Neutrophil (primary cell): ENCODE measurements around the gene BUB3.
A peak's percentile ranks its signal among the peaks of the same experiment; 100 is the strongest.

Source experiments
- H3K27ac ChIP-seq: fragments of 200-600 bp; sonication (generic); 2 replicates; pipeline ENCODE4 v1.5.1; 2016; ENCODE audit warnings: mild to moderate bottlenecking, moderate library complexity
- H3K27me3 ChIP-seq: fragments of 200-600 bp; sonication (generic); 2 replicates; pipeline ENCODE4 v1.6.0; 2016; ENCODE audit warnings: mild to moderate bottlenecking
- H3K36me3 ChIP-seq: fragments of 200-600 bp; sonication (generic); 2 replicates; pipeline ENCODE4 v1.5.1; 2017
- H3K4me1 ChIP-seq, 2 experiments: fragments of 200-600 bp in 1 of 2; sonication (generic) in 1 of 2; 1 replicate in 1 of 2; 2 replicates in 1 of 2; pipeline versions ENCODE4 v1.5.1 to v1.6.1; 2013 to 2016; ENCODE audit warnings: low read depth in 1 of 2, low read length in 1 of 2, mild to moderate bottlenecking in 1 of 2, moderate library complexity in 1 of 2; ENCODE audit not compliant: control insufficient read depth in 1 of 2, insufficient read depth in 1 of 2
- H3K4me3 ChIP-seq, 2 experiments: fragments of 200-600 bp in 1 of 2; sonication (generic) in 1 of 2; 1 replicate in 1 of 2; 2 replicates in 1 of 2; pipeline ENCODE4 v1.5.1; 2013 to 2016; ENCODE audit warnings: low read depth in 1 of 2, low read length in 1 of 2, mild to moderate bottlenecking in 1 of 2, moderate library complexity in 1 of 2
- H3K9me3 ChIP-seq: fragments of 200-600 bp; sonication (generic); 2 replicates; pipeline ENCODE4 v1.5.1; 2016
- TF ChIP-seq, protein P1 (sequence below): fragments of 200-600 bp; sonication (generic); IDR thresholded peaks from 2 replicates; pipeline ENCODE4 v1.5.1; 2016; ENCODE audit warnings: antibody characterized with exemption

Gene BUB3

DNA sequence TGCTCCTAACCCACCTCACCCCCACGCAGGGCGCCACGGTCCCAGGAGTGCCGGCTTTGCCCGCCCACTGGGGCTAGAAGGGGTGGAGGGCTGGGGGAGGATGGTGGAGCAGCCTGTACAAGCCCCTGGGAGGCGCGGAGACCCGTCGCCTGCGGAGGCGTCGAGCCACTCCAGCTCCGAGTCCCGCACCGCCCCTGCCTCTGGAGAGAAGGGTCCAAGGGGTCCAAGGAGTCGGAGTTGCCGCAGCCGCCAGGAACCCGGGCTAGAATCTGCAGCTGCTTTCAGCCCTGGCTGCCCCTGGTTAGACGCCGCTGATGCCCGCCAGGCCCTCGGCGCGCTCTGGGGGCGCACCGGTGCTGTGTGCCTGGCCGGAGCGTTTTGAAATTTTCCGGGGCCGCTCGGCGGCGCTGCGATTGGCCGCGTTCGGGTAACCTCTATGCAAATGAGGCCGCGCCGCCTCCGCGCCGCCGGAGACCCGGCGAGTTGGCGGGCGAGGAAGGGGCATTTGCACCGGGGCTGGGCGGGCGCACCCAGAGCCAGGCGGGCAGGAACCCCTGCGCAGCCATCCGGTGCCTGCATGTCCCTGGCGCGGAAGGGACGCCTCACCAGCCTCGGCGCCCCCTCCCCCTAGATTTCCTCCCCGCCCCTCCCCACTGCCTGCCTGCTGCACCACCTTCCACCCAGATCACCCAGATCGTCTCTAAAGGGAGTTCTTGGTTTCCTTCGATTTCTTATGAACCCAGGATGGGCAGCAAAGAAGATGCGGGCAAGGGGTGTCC is 6.4 kb upstream of the BUB3 start, which contains the start of gene HMX2:
HMX2 (plus strand) TSS at position 502 of the 779 bp plus-strand sequence; CDS start at position 745, 243 bp downstream.
- Histone ChIP-seq H3K4me3 (no peak within 1 kb of the TSS), H3K4me1 (peaks cover 24 to 45% of the 10 kb centered on the region in 2 experiments), H3K27me3 (peaks cover 100% of the 10 kb centered on the region), H3K27ac (no peak within 1 kb of the TSS), H3K36me3 (no peaks in the 10 kb centered on the region), H3K9me3 (no peaks in the 10 kb centered on the region)
- TF ChIP-seq, protein P1, sequence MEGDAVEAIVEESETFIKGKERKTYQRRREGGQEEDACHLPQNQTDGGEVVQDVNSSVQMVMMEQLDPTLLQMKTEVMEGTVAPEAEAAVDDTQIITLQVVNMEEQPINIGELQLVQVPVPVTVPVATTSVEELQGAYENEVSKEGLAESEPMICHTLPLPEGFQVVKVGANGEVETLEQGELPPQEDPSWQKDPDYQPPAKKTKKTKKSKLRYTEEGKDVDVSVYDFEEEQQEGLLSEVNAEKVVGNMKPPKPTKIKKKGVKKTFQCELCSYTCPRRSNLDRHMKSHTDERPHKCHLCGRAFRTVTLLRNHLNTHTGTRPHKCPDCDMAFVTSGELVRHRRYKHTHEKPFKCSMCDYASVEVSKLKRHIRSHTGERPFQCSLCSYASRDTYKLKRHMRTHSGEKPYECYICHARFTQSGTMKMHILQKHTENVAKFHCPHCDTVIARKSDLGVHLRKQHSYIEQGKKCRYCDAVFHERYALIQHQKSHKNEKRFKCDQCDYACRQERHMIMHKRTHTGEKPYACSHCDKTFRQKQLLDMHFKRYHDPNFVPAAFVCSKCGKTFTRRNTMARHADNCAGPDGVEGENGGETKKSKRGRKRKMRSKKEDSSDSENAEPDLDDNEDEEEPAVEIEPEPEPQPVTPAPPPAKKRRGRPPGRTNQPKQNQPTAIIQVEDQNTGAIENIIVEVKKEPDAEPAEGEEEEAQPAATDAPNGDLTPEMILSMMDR: no peak

- Histone ChIP-seq H3K36me3 (no peaks in the 10 kb centered on the region), H3K4me3 (no peak overlapping the region), H3K27me3 (peaks cover 100% of the 10 kb centered on the region), H3K9me3 (no peaks in the 10 kb centered on the region), H3K27ac (no peak overlapping the region), H3K4me1 (peaks cover 24 to 47% of the 10 kb centered on the region in 2 experiments)
- TF ChIP-seq, protein P1: no peak
Observed at GRCh38 chr10:123148414-123149161, 5.6 kb upstream of the BUB3 start.

DNA sequence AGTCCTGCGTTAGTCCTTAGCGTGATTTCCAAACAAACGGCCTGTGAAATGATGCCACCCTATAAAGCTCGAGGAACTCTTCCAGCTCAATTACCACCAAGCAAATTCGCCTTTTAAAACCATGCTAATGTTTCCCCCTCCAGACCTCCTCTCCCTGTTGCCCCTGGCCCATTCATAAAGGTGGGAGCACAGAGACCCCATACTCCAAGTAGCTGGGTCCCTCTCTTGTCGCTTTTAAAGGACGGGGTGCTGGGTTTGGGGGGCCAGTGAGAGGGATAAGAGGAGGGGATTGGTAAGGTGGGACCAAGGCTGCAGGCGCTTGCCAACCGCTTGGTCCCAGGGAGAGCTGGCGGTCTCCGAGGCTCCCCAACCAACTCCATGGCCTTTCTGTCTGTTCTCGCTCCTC is 5.0 kb upstream of the BUB3 start:
- peaks cover 97% of the 10 kb centered on the region for H3K27me3 ChIP-seq
- TF ChIP-seq, protein P1: no peak
- no peak overlapping the region for H3K27ac ChIP-seq
- H3K4me1 ChIP-seq: peaks cover 24 to 51% of the 10 kb centered on the region in 2 experiments
- H3K36me3 ChIP-seq: no peaks in the 10 kb centered on the region
- H3K4me3 ChIP-seq: no peak overlapping the region
- H3K9me3 ChIP-seq: no peaks in the 10 kb centered on the region

- H3K36me3 ChIP-seq: no peaks in the 10 kb centered on the region
- H3K4me1 ChIP-seq: peaks cover 25 to 55% of the 10 kb centered on the region in 2 experiments
- TF ChIP-seq, protein P1: no peak
- H3K27ac ChIP-seq: no peak overlapping the region
- no peaks in the 10 kb centered on the region for H3K9me3 ChIP-seq
- peaks cover 91% of the 10 kb centered on the region for H3K27me3 ChIP-seq
- peak overlapping the region in 1 of 2 experiments; percentile 28 for H3K4me3 ChIP-seq
Observed at GRCh38 chr10:123149568-123150270, 4.5 kb upstream of the BUB3 start.

DNA sequence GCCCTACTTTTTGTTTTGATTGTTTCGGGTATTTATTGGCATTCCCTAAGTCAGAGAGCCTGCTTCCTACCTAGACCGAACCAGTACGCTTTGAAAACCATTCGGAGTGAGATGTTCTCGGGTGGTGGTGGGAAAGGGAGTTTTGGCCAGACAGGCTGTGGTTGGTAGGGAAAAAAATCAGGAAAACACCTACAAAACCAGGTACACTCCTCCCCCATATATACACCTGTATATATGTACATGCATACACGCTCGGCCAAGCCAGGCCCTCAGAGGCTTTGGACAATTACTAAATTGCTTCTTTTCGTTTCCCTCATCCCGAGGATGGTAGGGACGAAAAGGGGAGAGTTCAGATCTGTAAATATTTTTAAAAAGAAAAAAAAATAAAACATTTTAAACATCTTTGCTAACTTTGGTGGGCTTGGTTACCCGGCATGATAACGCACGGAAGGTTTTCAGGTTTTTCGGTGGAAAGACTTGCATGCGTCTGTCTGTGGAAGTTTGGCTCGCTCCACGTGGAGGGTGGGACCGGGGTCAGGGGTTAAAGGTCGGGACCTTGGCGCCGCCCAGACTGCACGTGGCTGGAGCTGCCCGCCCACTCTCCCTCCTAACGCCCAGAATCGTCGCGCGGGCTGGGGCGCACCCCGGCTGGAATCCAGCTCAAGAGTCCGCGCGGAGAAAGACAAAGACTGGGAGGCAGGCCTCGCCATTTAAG is 3.8 kb upstream of the BUB3 start:
- H3K9me3 ChIP-seq: no peaks in the 10 kb centered on the region
- TF ChIP-seq, protein P1: no peak
- H3K27ac ChIP-seq: no peak overlapping the region
- peaks cover 84% of the 10 kb centered on the region for H3K27me3 ChIP-seq
- H3K4me1 ChIP-seq: peaks cover 31 to 62% of the 10 kb centered on the region in 2 experiments
- no peaks in the 10 kb centered on the region for H3K36me3 ChIP-seq
- peak overlapping the region in 1 of 2 experiments; percentile 28 for H3K4me3 ChIP-seq
